Heart left ventricle (tissue), 13 donors: Measurements from ENCODE around the gene CAMKMT.

Experiments
- CTCF ChIP-seq, 12 donors: fragments of 200-600 bp; sonication (generic) in 4 of 12; IDR thresholded peaks; one replicate each; pipeline versions ENCODE4 v1.5.0 to v1.8.0; 2018 to 2022; ENCODE audit warnings: antibody characterized with exemption in 12 of 12, mild to moderate bottlenecking in 5 of 12
- POLR2A ChIP-seq, 2 donors: fragments of 450-650 bp; IDR thresholded peaks; one replicate each; pipeline ENCODE4 v1.6.1; 2017; ENCODE audit warnings: antibody characterized with exemption in 2 of 2, mild to moderate bottlenecking in 2 of 2, moderate library complexity in 2 of 2
- donor health status: ischemic (EF 13 %, LVEDD 7.1; RV severe dilation, severe dysfunction).
- donor health status: DM: no; HTN: yes; CAD: no.
- donor health status: DM: no; HTN: no; CAD: no.
- donor health status: ischemic (EF 25% LVEDD 6.9; RV normal size, moderate dysfunction).
- donor health status: ischemic (EF 25% LVEDD 5.7; RV mildly dilated, moderate dysfunction).
- donor health status: ischemic (EF 35%, LVEDD 5.7; RV mildly dilated, moderate dysfunction).
- donor health status: nonischemic (EF 11% LVEDD 7.7; RV severe dilation, severe dysfunction).
- donor health status: DM: yes; HTN: yes; CAD: no.
- donor health status: PGD.
- donor health status: ischemic (EF 29% LVEDD 5.4; RV normal size, mild dysfunction).
- donor health status: nonischemic (EF 23%, LVEDD 6.1; RV moderate dilation, normal function).

- TF ChIP-seq CTCF (IDR thresholded peaks at IDR 0.05) (no peak), POLR2A (IDR thresholded peaks at IDR 0.05) (no peak)
These were observed 436.5 kb downstream of the CAMKMT start for GRCh38 chr2:44798139-44798659.
